OCI-LY3 (cell line): ENCODE data around the gene MYL12B.

Experiments
- H2AFZ ChIP-seq: fragments of 200-600, 300-600 bp; shearing (Covaris generic); 2 replicates; pipeline ENCODE4 v1.6.0; 2014; ENCODE audit warnings: antibody characterized with exemption, low read depth, low read length
- H3K27ac ChIP-seq: fragments of 200-600, 300-600 bp; sonication (generic); 2 replicates; pipeline ENCODE4 v1.5.1; 2014; ENCODE audit warnings: mild to moderate bottlenecking, low read length, moderate library complexity, mixed read lengths
- H3K27me3 ChIP-seq: fragments of 200-600, 300-600 bp; sonication (generic); 2 replicates; pipeline ENCODE4 v1.6.1; 2014; ENCODE audit warnings: low read depth, low read length, mixed read lengths
- H3K36me3 ChIP-seq: fragments of 200-600, 300-600 bp; sonication (generic); replicated peaks from 2 replicates; pipeline ENCODE3; 2014; ENCODE audit warnings: low read depth, low read length, mixed read lengths
- H3K4me1 ChIP-seq: fragments of 300-600, 200-600 bp; sonication (generic); 2 replicates; pipeline ENCODE4 v1.6.1; 2014; ENCODE audit warnings: low read length, mixed read lengths
- H3K4me2 ChIP-seq: fragments of 200-600, 300-600 bp; sonication (generic); 2 replicates; pipeline ENCODE4 v1.6.1; 2014; ENCODE audit warnings: low read length, mixed read lengths
- H3K4me3 ChIP-seq: fragments of 300-600, 200-600 bp; sonication (generic); 2 replicates; pipeline ENCODE4 v1.5.1; 2014; ENCODE audit warnings: antibody characterized with exemption, mild to moderate bottlenecking, low read length, moderate library complexity
- H3K79me2 ChIP-seq: fragments of 300-600, 200-600 bp; shearing (Covaris generic); 2 replicates; pipeline ENCODE4 v1.6.1; 2014; ENCODE audit warnings: mild to moderate bottlenecking, low read length, mixed read lengths
- H3K9ac ChIP-seq: fragments of 300-600, 200-600 bp; shearing (Covaris generic); 2 replicates; pipeline ENCODE4 v1.6.0; 2014; ENCODE audit warnings: mild to moderate bottlenecking, low read length, moderate library complexity
- H3K9me3 ChIP-seq: fragments of 200-600, 300-600 bp; shearing (Covaris generic); 2 replicates; pipeline ENCODE4 v1.6.1; 2014; ENCODE audit warnings: low read length, mixed read lengths; ENCODE audit not compliant: insufficient read depth
- H4K20me1 ChIP-seq: fragments of 200-600, 300-600 bp; sonication (generic); 2 replicates; pipeline ENCODE4 v1.6.1; 2016; ENCODE audit warnings: low read length, mixed read lengths; ENCODE audit not compliant: insufficient read depth
- EZH2phosphoT487 ChIP-seq: fragments of 200-600 bp; shearing (Covaris generic); IDR thresholded peaks from 2 replicates; pipeline ENCODE4 v1.6.1; 2018; ENCODE audit warnings: antibody characterized with exemption, mixed run types, low read depth
- TF ChIP-seq, protein P1 (sequence below): fragments of 200-600, 300-600 bp; sonication (generic); IDR thresholded peaks from 2 replicates; pipeline ENCODE4 v1.5.1; 2014; ENCODE audit warnings: antibody characterized with exemption, low read length, low read depth

Gene MYL12B

DNA sequence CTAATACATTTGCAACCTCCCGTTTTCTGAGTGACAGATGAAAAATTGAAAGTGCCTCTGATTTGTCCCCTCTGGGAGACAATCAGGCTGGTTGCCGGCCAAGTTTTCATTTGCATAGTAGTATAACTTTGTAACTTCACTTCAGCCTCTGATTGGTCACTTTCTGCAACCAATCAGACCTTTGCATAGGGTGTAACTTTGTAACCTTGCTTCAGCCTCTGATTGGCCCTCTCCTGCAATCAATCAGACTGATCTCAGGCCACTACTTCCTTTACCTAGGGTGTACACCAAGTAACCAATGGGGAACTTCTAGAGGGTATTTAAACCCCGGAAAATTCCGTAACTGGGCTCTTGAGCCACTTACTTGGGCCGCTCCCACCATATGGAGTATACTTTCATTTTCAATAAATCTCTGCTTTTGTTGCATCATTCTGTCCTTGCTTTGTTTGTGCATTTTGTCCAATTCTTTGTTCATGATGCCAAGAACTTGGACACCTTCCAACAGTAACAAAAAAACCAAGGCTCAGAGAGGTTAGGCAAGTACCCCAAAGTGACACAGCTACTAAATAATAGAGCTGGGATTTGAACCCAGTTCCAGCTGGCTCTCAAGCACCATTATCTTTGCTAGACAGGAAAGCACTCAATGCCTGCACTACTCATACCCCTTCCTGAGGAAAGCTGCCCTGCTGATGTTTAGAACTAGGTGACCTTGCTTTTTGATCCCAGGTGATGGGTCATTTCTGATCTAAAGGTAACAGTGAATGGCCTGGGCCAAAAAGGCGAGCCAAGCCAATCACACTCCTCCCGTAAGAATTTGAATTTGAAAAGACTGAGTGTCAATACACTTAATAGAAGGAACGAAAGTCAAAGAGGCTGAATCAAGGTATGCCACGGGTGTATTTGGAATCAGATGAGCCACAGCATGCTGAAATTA is 31.3 kb upstream of the MYL12B start:
- Histone ChIP-seq H3K9me3 (no peaks in the 10 kb centered on the region), H3K27ac (no peak overlapping the region), H2AFZ (no peak overlapping the region), H3K9ac (no peak overlapping the region), H3K4me3 (no peak overlapping the region), H3K4me1 (no peaks in the 10 kb centered on the region), H3K27me3 (no peaks in the 10 kb centered on the region), H3K4me2 (no peak overlapping the region), H3K79me2 (no peaks in the 10 kb centered on the region), H4K20me1 (no peaks in the 10 kb centered on the region), H3K36me3 (no peaks in the 10 kb centered on the region)
- TF ChIP-seq, protein P1, sequence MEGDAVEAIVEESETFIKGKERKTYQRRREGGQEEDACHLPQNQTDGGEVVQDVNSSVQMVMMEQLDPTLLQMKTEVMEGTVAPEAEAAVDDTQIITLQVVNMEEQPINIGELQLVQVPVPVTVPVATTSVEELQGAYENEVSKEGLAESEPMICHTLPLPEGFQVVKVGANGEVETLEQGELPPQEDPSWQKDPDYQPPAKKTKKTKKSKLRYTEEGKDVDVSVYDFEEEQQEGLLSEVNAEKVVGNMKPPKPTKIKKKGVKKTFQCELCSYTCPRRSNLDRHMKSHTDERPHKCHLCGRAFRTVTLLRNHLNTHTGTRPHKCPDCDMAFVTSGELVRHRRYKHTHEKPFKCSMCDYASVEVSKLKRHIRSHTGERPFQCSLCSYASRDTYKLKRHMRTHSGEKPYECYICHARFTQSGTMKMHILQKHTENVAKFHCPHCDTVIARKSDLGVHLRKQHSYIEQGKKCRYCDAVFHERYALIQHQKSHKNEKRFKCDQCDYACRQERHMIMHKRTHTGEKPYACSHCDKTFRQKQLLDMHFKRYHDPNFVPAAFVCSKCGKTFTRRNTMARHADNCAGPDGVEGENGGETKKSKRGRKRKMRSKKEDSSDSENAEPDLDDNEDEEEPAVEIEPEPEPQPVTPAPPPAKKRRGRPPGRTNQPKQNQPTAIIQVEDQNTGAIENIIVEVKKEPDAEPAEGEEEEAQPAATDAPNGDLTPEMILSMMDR = no peak
- no peak for TF ChIP-seq EZH2phosphoT487

DNA sequence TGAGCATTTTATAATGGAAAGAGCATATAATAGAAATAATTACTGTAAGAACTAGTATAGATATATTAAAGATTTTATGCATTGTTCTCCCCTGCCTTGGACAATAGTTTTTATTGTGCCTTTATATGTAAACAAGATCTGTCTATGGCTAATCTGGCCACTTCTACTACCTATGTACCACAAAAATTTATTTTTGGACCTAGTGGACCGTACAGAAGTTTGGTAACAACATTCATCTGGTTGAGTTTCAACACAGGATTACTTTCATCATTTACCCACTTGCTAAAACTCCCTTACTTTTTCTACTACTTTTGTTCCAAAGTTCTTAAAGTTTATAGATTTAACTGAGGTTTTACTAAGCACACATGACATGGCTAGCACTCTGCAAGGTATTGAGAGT is 28.9 kb upstream of the MYL12B start:
- H3K4me1 ChIP-seq = no peaks in the 10 kb centered on the region
- H4K20me1 ChIP-seq = no peaks in the 10 kb centered on the region
- H3K36me3 ChIP-seq = no peaks in the 10 kb centered on the region
- no peak overlapping the region for H3K4me2 ChIP-seq
- no peak overlapping the region for H3K4me3 ChIP-seq
- no peaks in the 10 kb centered on the region for H3K79me2 ChIP-seq
- H3K27ac ChIP-seq = no peak overlapping the region
- TF ChIP-seq EZH2phosphoT487 = no peak
- TF ChIP-seq, protein P1 = no peak
- no peak overlapping the region for H2AFZ ChIP-seq
- H3K9me3 ChIP-seq = no peaks in the 10 kb centered on the region
- no peak overlapping the region for H3K9ac ChIP-seq
- H3K27me3 ChIP-seq = no peaks in the 10 kb centered on the region

DNA sequence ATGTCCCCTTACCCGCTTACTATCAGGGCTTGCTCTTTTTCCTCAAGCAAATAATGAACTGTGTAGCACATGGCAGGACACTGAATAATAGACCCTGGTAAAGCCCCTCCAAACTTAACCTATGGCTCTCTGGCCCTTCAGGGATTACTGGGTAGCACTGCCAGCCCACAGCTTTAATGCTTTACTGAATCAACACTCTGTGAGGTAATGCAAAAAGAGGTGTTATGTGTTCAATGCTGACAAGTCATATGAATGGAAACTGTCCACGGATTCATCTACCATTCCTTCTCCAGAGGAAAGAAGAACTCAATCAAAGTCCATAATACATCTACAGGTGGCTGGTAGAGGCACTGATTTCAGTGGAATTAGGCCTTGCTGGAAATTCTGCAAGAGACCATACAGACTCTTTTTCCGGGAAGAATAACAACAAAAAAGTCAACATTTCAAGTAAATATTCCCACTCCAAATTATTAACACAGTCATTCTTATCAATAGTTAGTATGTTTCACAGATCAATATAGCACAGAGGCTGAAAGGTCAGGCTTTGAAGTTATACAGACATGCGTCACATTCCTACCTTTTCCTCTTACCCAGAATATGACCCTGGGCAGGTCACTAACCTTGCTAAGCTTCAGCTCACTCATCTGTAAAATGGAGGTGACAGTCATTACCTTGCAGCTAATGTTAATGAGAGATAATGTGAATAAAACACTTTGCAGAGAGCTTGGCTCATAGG is 28.3 kb upstream of the MYL12B start:
- no peak overlapping the region for H3K4me3 ChIP-seq

DNA sequence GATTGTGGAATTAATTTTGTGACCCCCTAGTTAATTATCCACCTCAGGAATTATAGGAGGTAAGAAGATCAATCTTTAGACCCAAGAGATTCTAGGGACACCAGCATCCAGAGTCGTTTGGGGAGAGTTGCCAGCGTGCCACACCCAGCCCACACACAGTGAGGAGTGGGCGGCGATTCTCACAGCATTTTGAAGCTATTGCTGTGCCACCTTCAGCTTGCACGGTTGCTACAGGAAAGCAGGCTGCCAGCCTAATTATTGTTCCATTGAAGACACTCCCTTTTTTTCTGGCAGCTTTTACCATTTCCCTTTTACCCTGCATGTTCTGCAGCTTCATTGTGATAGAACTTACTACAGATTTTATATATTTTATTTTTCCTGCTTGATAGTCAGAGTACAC is 27.5 kb upstream of the MYL12B start:
- no peaks in the 10 kb centered on the region for H3K79me2 ChIP-seq
- no peak overlapping the region for H3K4me2 ChIP-seq
- H3K27me3 ChIP-seq = no peaks in the 10 kb centered on the region
- no peak overlapping the region for H3K27ac ChIP-seq
- no peak overlapping the region for H2AFZ ChIP-seq
- no peaks in the 10 kb centered on the region for H3K36me3 ChIP-seq
- no peaks in the 10 kb centered on the region for H3K9me3 ChIP-seq
- no peak overlapping the region for H3K9ac ChIP-seq
- H3K4me3 ChIP-seq = no peak overlapping the region
- TF ChIP-seq, protein P1 = no peak
- no peak for TF ChIP-seq EZH2phosphoT487
- no peaks in the 10 kb centered on the region for H3K4me1 ChIP-seq
- H4K20me1 ChIP-seq = no peaks in the 10 kb centered on the region

More for the DNA sequence above, 28.3 kb upstream of the MYL12B start:
- H2AFZ ChIP-seq = no peak overlapping the region
- H3K9ac ChIP-seq = no peak overlapping the region
- no peaks in the 10 kb centered on the region for H3K4me1 ChIP-seq
- H3K27ac ChIP-seq = no peak overlapping the region
- no peaks in the 10 kb centered on the region for H3K36me3 ChIP-seq
- H4K20me1 ChIP-seq = no peaks in the 10 kb centered on the region
- H3K4me2 ChIP-seq = no peak overlapping the region
- no peaks in the 10 kb centered on the region for H3K27me3 ChIP-seq
- H3K9me3 ChIP-seq = no peaks in the 10 kb centered on the region
- TF ChIP-seq EZH2phosphoT487 = no peak
- TF ChIP-seq, protein P1 = no peak
- H3K79me2 ChIP-seq = no peaks in the 10 kb centered on the region
